Fibroblast of skin of right biceps (primary cell): Measurements from ENCODE around the gene ST3GAL5.

Experiments
- DNase-seq: peaks from one replicate; pipeline ENCODE4 v3.0.0-alpha.2; 2013

Gene ST3GAL5

GRCh38 chr2:85803704-85804425, 84.9 kb downstream of the ST3GAL5 start:
- DNase-seq: no peak

GRCh38 chr2:85802354-85803103, 86.3 kb downstream of the ST3GAL5 start:
- DNase-seq: peak; percentile 48

- no peak for DNase-seq
These were observed 86.9 kb downstream of the ST3GAL5 start for GRCh38 chr2:85801871-85802270.

GRCh38 chr2:85800586-85800985, 88.2 kb downstream of the ST3GAL5 start:
- no peak for DNase-seq

- no peak for DNase-seq
These were observed 89.4 kb downstream of the ST3GAL5 start for GRCh38 chr2:85799215-85799956.

GRCh38 chr2:85797921-85798320, 90.9 kb downstream of the ST3GAL5 start:
- DNase-seq: peak; percentile 42

GRCh38 chr2:85797263-85797660, 91.5 kb downstream of the ST3GAL5 start:
- DNase-seq: no peak

- DNase-seq: peak; percentile 52
These were observed 92.2 kb downstream of the ST3GAL5 start for GRCh38 chr2:85796341-85797262.

GRCh38 chr2:85796046-85796340, 92.8 kb downstream of the ST3GAL5 start:
- no peak for DNase-seq

- DNase-seq: no peak
These were observed 93.3 kb downstream of the ST3GAL5 start for GRCh38 chr2:85795331-85796045.

GRCh38 chr2:85794491-85795121, 94.2 kb downstream of the ST3GAL5 start:
- no peak for DNase-seq

- no peak for DNase-seq
These were observed 94.8 kb downstream of the ST3GAL5 start for GRCh38 chr2:85794038-85794441.

- no peak for DNase-seq
These were observed 95.2 kb downstream of the ST3GAL5 start for GRCh38 chr2:85793584-85793983.

- DNase-seq: peak; percentile 86
These were observed 95.9 kb downstream of the ST3GAL5 start for GRCh38 chr2:85792783-85793441.

GRCh38 chr2:85791704-85792565, 96.9 kb downstream of the ST3GAL5 start:
- DNase-seq: no peak

- DNase-seq: no peak
These were observed 98.1 kb downstream of the ST3GAL5 start for GRCh38 chr2:85790499-85791188.

- no peak for DNase-seq
These were observed 98.8 kb downstream of the ST3GAL5 start for GRCh38 chr2:85790032-85790431.

GRCh38 chr2:85789271-85789670, 99.5 kb downstream of the ST3GAL5 start:
- DNase-seq: no peak

- no peak for DNase-seq
These were observed 100.2 kb downstream of the ST3GAL5 start for GRCh38 chr2:85788603-85789002.
